ENCODE measurements around the gene MEIOSIN.

GRCh38 chr19:45693106-45693788 is 40.0 kb upstream of the MEIOSIN start:
- TF ChIP-seq ZNF24 (tag by site-specific recombination; IDR thresholded peaks at IDR 0.05) (no peak), ZNF830 (tag by site-specific recombination; IDR thresholded peaks at IDR 0.05; ENCODE audit: low read depth) (no peak), CTCF (tag by site-specific recombination; IDR thresholded peaks at IDR 0.05) (peak; percentile 80), ZNF324 (tag by site-specific recombination; IDR thresholded peaks at IDR 0.05) (no peak), ZNF776 (tag by site-specific recombination; IDR thresholded peaks at IDR 0.05; ENCODE audit: borderline replicate concordance) (no peak)
